ENCODE results near the gene CFDP1. TPM values are rescaled to one million over a fixed set of nuclear protein-coding genes. Genes with fewer than 3 reads are reported as not detected.
A peak's percentile ranks its signal among the peaks of the same experiment; 100 is the strongest.

CFDP1 gene
- total and polyA plus RNA-seq, 2 of the 13 experiments (the other 11 are each of a cell fraction or from before 2014, with no cell fraction given) = 78.6 to 153 TPM

- TF ChIP-seq ZHX2 (IDR thresholded peaks at IDR 0.05; ENCODE audit: low read depth) (no peak), ZHX2 (CRISPR knock-in tag; IDR thresholded peaks at IDR 0.05; ENCODE audit: borderline replicate concordance) (no peak), POLR2A (IDR thresholded peaks at IDR 0.05; ENCODE audit: insufficient read depth in 1 of 2, low read depth in 2 of 2, low read length in 2 of 2) (no peak), ZNF549 (CRISPR knock-in tag; IDR thresholded peaks at IDR 0.05) (no peak), MLX (CRISPR knock-in tag; IDR thresholded peaks at IDR 0.05) (no peak), CENPBD1 (CRISPR knock-in tag; IDR thresholded peaks at IDR 0.05; ENCODE audit: borderline replicate concordance, low read depth) (no peak), REPIN1 (CRISPR knock-in tag; IDR thresholded peaks at IDR 0.05; ENCODE audit: borderline replicate concordance, low read depth) (0 out of 2 replicates have a peak, but pooled peaks have one; percentile 16), RARA (CRISPR knock-in tag; IDR thresholded peaks at IDR 0.05) (no peak), ZNF431 (CRISPR knock-in tag; IDR thresholded peaks at IDR 0.05; ENCODE audit: borderline replicate concordance, low read depth) (no peak), MTF2 (CRISPR knock-in tag; IDR thresholded peaks at IDR 0.05; ENCODE audit: borderline replicate concordance) (no peak), ATF5 (CRISPR knock-in tag; IDR thresholded peaks at IDR 0.05; ENCODE audit: low read depth) (no peak), AKNA (CRISPR knock-in tag; IDR thresholded peaks at IDR 0.05; ENCODE audit: borderline replicate concordance) (no peak), ZFY (CRISPR knock-in tag; IDR thresholded peaks at IDR 0.05) (no peak; the same call in 1 of the 2 replicates), ETS1 (CRISPR knock-in tag; IDR thresholded peaks at IDR 0.05) (no peak), CENPT (CRISPR knock-in tag; IDR thresholded peaks at IDR 0.05; ENCODE audit: low read depth) (no peak), FOXJ3 (CRISPR knock-in tag; IDR thresholded peaks at IDR 0.05; ENCODE audit: borderline replicate concordance) (0 out of 2 replicates have a peak, but pooled peaks have one; percentile 8), NFE2 (CRISPR knock-in tag; IDR thresholded peaks at IDR 0.05) (no peak)
Measured at GRCh38 chr16:75262800-75263127, 170.5 kb downstream of the CFDP1 start (continued).

All from HepG2 (cell line).